K562 (cell line): ENCODE measurements around the gene CACNA1A. TPM values are rescaled to one million over a fixed set of nuclear protein-coding genes. Genes with fewer than 3 reads are reported as not detected.
A peak's percentile ranks its signal among the peaks of the same experiment; 100 is the strongest.

Experiments
- ATAC-seq: fragments of 200-7000 bp; cut with Tn5 transposase; 3 replicates; pipeline ENCODE4 v1.9.1; 2020; ENCODE audit warnings: moderate library complexity
- BruUV-seq: library from RNA; stranded (reverse); fragments of 400-500 nt; replicated peaks from 2 replicates; lab custom pipeline; 2021; lab: Mats Ljungman, UMichigan
- CTCF ChIA-PET: fragments of 300-600 bp; formaldehyde crosslinking; extraction: SDS; loops from one replicate; lab custom pipeline; 2021; ENCODE audit warnings: low intra/inter-chr PET ratio; lab: Yijun Ruan, JAX
- POLR2A ChIA-PET: fragments of 300-600, 350-650 bp; sonication (Branson Sonifier 250); formaldehyde crosslinking; extraction: SDS; loops from one replicate; lab custom pipeline; 2021; ENCODE audit warnings: antibody characterized with exemption, inconsistent platforms; lab: Yijun Ruan, JAX
- DNase-seq, 4 experiments: peaks; one replicate each; pipeline versions ENCODE4 v3.0.0 to v3.0.0-alpha.2; 2011 to 2018; ENCODE audit warnings: low spot score in 3 of 4, mixed read lengths in 3 of 4; ENCODE audit errors: extremely low read depth in 1 of 4
- FAIRE-seq: peaks from 2 replicates; lab custom pipeline; 2011; peaks lifted over from hg19 to GRCh38; lab: Jason Lieb, UNC
- H2AFZ ChIP-seq: 2 replicates; pipeline ENCODE4 v1.6.0; 2011; ENCODE audit warnings: low read depth, low read length, control low read depth, inconsistent platforms
- H3K27ac ChIP-seq: fragments of 200-600 bp; 3 replicates; pipeline ENCODE4 v1.8.0; 2011; ENCODE audit warnings: low read depth, mild to moderate bottlenecking, control low read depth, inconsistent platforms, low read length, moderate library complexity, mixed read lengths; ENCODE audit errors: extremely low read depth
- H3K27me3 ChIP-seq, 2 experiments: fragments of 300-600 bp in 1 of 2; 2 replicates in 1 of 2; 3 replicates in 1 of 2; pipeline versions ENCODE4 v1.6.0 to v1.8.0; 2011; ENCODE audit warnings: inconsistent platforms in 2 of 2, low read length in 2 of 2, mild to moderate bottlenecking in 1 of 2, mixed read lengths in 1 of 2, moderate library complexity in 1 of 2; ENCODE audit not compliant: control insufficient read depth in 2 of 2, insufficient read depth in 2 of 2
- H3K36me3 ChIP-seq: fragments of 300-600 bp; 3 replicates; pipeline ENCODE4 v1.8.0; 2011; ENCODE audit warnings: mild to moderate bottlenecking, low read length, inconsistent platforms; ENCODE audit not compliant: control insufficient read depth, insufficient read depth
- H3K4me1 ChIP-seq, 2 experiments: fragments of 200-600 bp in 1 of 2; replicated peaks in 1 of 2; 2 replicates in 1 of 2; 3 replicates in 1 of 2; pipeline versions ENCODE4 v1.5.1 to v1.8.0; 2011; ENCODE audit warnings: inconsistent platforms in 2 of 2, low read length in 2 of 2, mild to moderate bottlenecking in 1 of 2, mixed read lengths in 1 of 2, moderate library complexity in 1 of 2; ENCODE audit not compliant: control insufficient read depth in 2 of 2, insufficient read depth in 2 of 2
- H3K4me2 ChIP-seq: 2 replicates; pipeline ENCODE4 v1.6.1; 2011; ENCODE audit warnings: low read length, control low read depth, inconsistent platforms, mixed read lengths; ENCODE audit not compliant: insufficient read depth
- H3K4me3 ChIP-seq: fragments of 200-600 bp; sonication (generic), shearing (Covaris generic); 2 replicates; pipeline ENCODE4 v1.5.1; 2016; ENCODE audit warnings: control low read depth, inconsistent platforms
- H3K79me2 ChIP-seq: fragments of 200-600 bp; 3 replicates; pipeline ENCODE4 v1.8.0; 2011; ENCODE audit warnings: low read length, inconsistent platforms; ENCODE audit not compliant: control insufficient read depth, insufficient read depth
- H3K9ac ChIP-seq, 2 experiments: 2 replicates each; pipeline versions ENCODE4 v1.6.0 to v1.6.1; 2011; ENCODE audit warnings: low read depth in 2 of 2, low read length in 2 of 2, control low read depth in 1 of 2, inconsistent platforms in 1 of 2, mild to moderate bottlenecking in 1 of 2, mixed read lengths in 1 of 2; ENCODE audit not compliant: insufficient read depth in 1 of 2
- H3K9me1 ChIP-seq: one replicate; pipeline ENCODE4 v1.6.0; 2011; ENCODE audit warnings: inconsistent platforms, mild to moderate bottlenecking, low read length, moderate library complexity; ENCODE audit not compliant: control insufficient read depth, insufficient read depth
- H3K9me3 ChIP-seq: replicated peaks from 2 replicates; pipeline ENCODE4 v1.5.1; 2011; ENCODE audit warnings: low read depth, low read length, inconsistent platforms; ENCODE audit not compliant: control insufficient read depth, insufficient read depth
- H4K20me1 ChIP-seq: replicated peaks from 2 replicates; pipeline ENCODE4 v1.6.1; 2011; ENCODE audit warnings: low read length, inconsistent platforms, mixed read lengths; ENCODE audit not compliant: control insufficient read depth, insufficient read depth
- BDP1 ChIP-seq: IDR thresholded peaks from 3 replicates; pipeline ENCODE4 v1.6.1; 2011; ENCODE audit not compliant: insufficient read length, insufficient read depth
- CAMTA2 ChIP-seq: fragments of 250-450 bp; sonication (Bioruptor Pico); conservative IDR thresholded peaks from 2 replicates; pipeline ENCODE4 v1.5.1; 2022
- CREB1 ChIP-seq, 2 experiments: sonication (generic) in 1 of 2; formaldehyde crosslinking in 1 of 2; IDR thresholded peaks; 2 replicates each; pipeline versions ENCODE4 v1.6.1 to v1.8.0; 2012 to 2022; ENCODE audit warnings: inconsistent platforms in 1 of 2, mild to moderate bottlenecking in 1 of 2, missing genetic modification reagents in 1 of 2, moderate library complexity in 1 of 2
- NFATC3 ChIP-seq: fragments of 450-650 bp; IDR thresholded peaks from 2 replicates; pipeline ENCODE4 v1.6.1; 2017; ENCODE audit warnings: mild to moderate bottlenecking
- PHB2 ChIP-seq: fragments of 450-650 bp; IDR thresholded peaks from 2 replicates; pipeline ENCODE4 v1.6.1; 2017; ENCODE audit warnings: low read depth
- POLR2AphosphoS2 ChIP-seq: IDR thresholded peaks from 2 replicates; pipeline ENCODE4 v1.6.1; 2012; ENCODE audit warnings: low read length, improper control_type of control experiment
- RAD51 ChIP-seq: fragments of 450-650 bp; IDR thresholded peaks from 2 replicates; pipeline ENCODE4 v1.7.1; 2016; ENCODE audit warnings: low read depth, mild to moderate bottlenecking, borderline replicate concordance
- SOX6 ChIP-seq: fragments of 450-650 bp; IDR thresholded peaks from 2 replicates; pipeline ENCODE4 v1.6.1; 2014; ENCODE audit warnings: mild to moderate bottlenecking
- TOE1 ChIP-seq, 2 experiments: fragments of 450-650 bp in 1 of 2; sonication (generic) in 1 of 2; formaldehyde crosslinking in 1 of 2; IDR thresholded peaks; 2 replicates each; pipeline versions ENCODE4 v1.7.1 to v1.8.0; 2016 to 2022; ENCODE audit warnings: borderline replicate concordance in 2 of 2, mild to moderate bottlenecking in 2 of 2, antibody characterized with exemption in 1 of 2, inconsistent platforms in 1 of 2, low read depth in 1 of 2, missing genetic modification reagents in 1 of 2, moderate library complexity in 1 of 2
- U2AF1 ChIP-seq: fragments of 200-400 bp; formaldehyde crosslinking; optimal IDR thresholded peaks from 2 replicates; pipeline ENCODE3; 2017; ENCODE audit warnings: mild to moderate bottlenecking, low read depth, low read length, moderate library complexity
- XRCC5 ChIP-seq: fragments of 200-400 bp; formaldehyde crosslinking; IDR thresholded peaks from 2 replicates; pipeline ENCODE4 v1.6.1; 2017; ENCODE audit warnings: low read depth, mild to moderate bottlenecking, low read length
- ZNF124 ChIP-seq: sonication (generic); formaldehyde crosslinking; IDR thresholded peaks from 2 replicates; pipeline ENCODE4 v1.8.1; 2022; ENCODE audit warnings: missing genetic modification reagents
- ZNF23 ChIP-seq: fragments of 250-450 bp; sonication (Bioruptor Pico); IDR thresholded peaks from 2 replicates; pipeline ENCODE4 v1.4.0; 2020; ENCODE audit warnings: mild to moderate bottlenecking
- ZNF24 ChIP-seq: fragments of 450-650 bp; IDR thresholded peaks from 2 replicates; pipeline ENCODE4 v1.6.1; 2016
- ZNF311 ChIP-seq: fragments of 250-450 bp; sonication (Bioruptor Pico); IDR thresholded peaks from 2 replicates; pipeline ENCODE4 v1.4.0; 2020; ENCODE audit warnings: mild to moderate bottlenecking, moderate library complexity
- WGBS: fragments of 100-300 bp; shearing (Covaris generic); methylation state at CpG from one replicate; pipeline ENCODE4 v1.1.6; 2016; ENCODE audit warnings: low coverage, mixed read lengths; ENCODE audit not compliant: insufficient coverage; ENCODE audit errors: missing lambda C conversion rate; 5-methylcytosine and 5-hydroxymethylcytosine counted together
- in situ Hi-C: fragments of 300-500 bp; cut with MboI; formaldehyde crosslinking; loops from 4 replicates; pipeline ENCODE4 v1.15.0; 2018; ENCODE audit warnings: inconsistent platforms, mixed read lengths
- intact Hi-C: fragments of 100-400 bp; cut with micrococcal nuclease; formaldehyde crosslinking; loops from 2 replicates; pipeline ENCODE4 v1.14.2; 2022
- polyA plus RNA-seq, 8 experiments: library from polyadenylated mRNA; depleted of rRNA in 4 of 8; stranded (reverse) in 5 of 8; unstranded in 3 of 8; fragments of >200 nt; fragmentation: Nextera tagmentation in 2 of 8; fragmentation: Illumina TruSeq in 1 of 8; extraction: Ambion mirVana in 2 of 8; extraction: Trizol in 1 of 8; gene quantifications; 2 replicates each; pipeline versions ENCODE4 v1.2.1 to v1.2.3, GENCODE V29; 2011 to 2014; ENCODE audit warnings: inconsistent platforms in 1 of 8, missing spikeins in 1 of 8
- total RNA-seq, 7 experiments: library from RNA; depleted of rRNA in 6 of 7; stranded (reverse); fragments of >200 nt in 6 of 7; fragmentation: Illumina TruSeq in 2 of 7; extraction: Trizol in 2 of 7; gene quantifications; 2 replicates each; pipeline versions ENCODE4 v1.2.1 to v1.2.3, GENCODE V29; 2011 to 2021; ENCODE audit warnings: low replicate concordance in 1 of 7
- TF ChIP-seq, protein P1 (sequence below): IDR thresholded peaks from 2 replicates; pipeline ENCODE4 v1.6.1; 2011; ENCODE audit warnings: borderline replicate concordance, low read depth, mild to moderate bottlenecking, moderate library complexity, low read length; ENCODE audit not compliant: insufficient read depth, poor library complexity, severe bottlenecking
- TF ChIP-seq, protein P2 (sequence below): sonication (generic); formaldehyde crosslinking; IDR thresholded peaks from 2 replicates; pipeline ENCODE4 v1.5.0; 2020; ENCODE audit warnings: missing genetic modification reagents
- TF ChIP-seq, protein P3 (sequence below): fragments of 250-450 bp; sonication (Bioruptor Pico); IDR thresholded peaks from 2 replicates; pipeline ENCODE4 v1.4.0; 2020; ENCODE audit warnings: mild to moderate bottlenecking, moderate library complexity

Gene CACNA1A
- total and polyA plus RNA-seq, 9 of the 15 experiments (the other 6 are each of a cell fraction or from before 2014, with no cell fraction given), result 0.03 to 0.20 (median 0.09) TPM; not detected in 1

DNA sequence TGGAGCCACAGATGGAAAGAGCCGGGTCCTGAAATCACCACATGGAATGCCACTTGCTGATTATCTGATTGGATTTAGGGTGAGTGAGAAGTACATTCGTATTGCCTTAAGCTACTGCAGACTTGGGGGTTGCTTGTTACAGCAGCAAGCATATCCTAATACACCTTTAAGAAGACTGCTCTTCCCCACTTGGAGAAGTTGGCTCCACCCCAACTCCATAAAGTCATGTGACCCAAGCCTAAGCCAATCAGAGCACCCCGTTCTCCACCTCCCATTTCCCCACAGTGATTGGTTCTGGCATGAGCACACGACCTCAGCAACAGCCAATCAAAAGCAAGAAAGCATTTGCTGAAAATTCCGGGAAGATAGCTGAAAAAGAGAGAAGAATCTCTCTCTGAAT lies 23.1 kb downstream of the CACNA1A start:
- CTCF ChIA-PET, result no interaction called here
- Histone ChIP-seq H3K27ac (no peak overlapping the region), H2AFZ (no peak overlapping the region), H4K20me1 (no peaks in the 10 kb centered on the region), H3K4me1 (no peaks in the 10 kb centered on the region), H3K9me3 (no peaks in the 10 kb centered on the region), H3K36me3 (no peaks in the 10 kb centered on the region), H3K9ac (no peak overlapping the region), H3K4me2 (no peak overlapping the region), H3K9me1 (no peaks in the 10 kb centered on the region), H3K27me3 (no peaks in the 10 kb centered on the region), H3K79me2 (no peaks in the 10 kb centered on the region), H3K4me3 (no peak overlapping the region)
- no TSS peak for BruUV-seq
- FAIRE-seq (no peak), DNase-seq (peak; percentile 12 to 45 (median 28)), ATAC-seq (peak; percentile 43; the same call in 1 of the 3 replicates)
- 0% methylated on average over 5 of the region's 5 CpGs for WGBS
- POLR2A ChIA-PET, result interaction anchor here (0.7 kb wide), 1 partner anchor 22 kb away, joined by 3 read pairs; no protein-coding TSS in a partner anchor
- in situ Hi-C loops (no loop called here), intact Hi-C loops (no loop called here)
- TF ChIP-seq PHB2 (no peak), ZNF311 (no peak), ZNF23 (no peak), XRCC5 (no peak), TOE1 (IDR thresholded peaks at IDR 0.05; ENCODE audit: borderline replicate concordance) (peak; percentile 74; the same call in 1 of the 2 replicates), TOE1 (CRISPR knock-in tag; IDR thresholded peaks at IDR 0.05; ENCODE audit: borderline replicate concordance, low read depth) (no peak), SOX6 (no peak), ZNF24 (no peak), NFATC3 (no peak), ZNF124 (no peak), BDP1 (no peak), RAD51 (peak; percentile 70), U2AF1 (no peak), CAMTA2 (no peak), POLR2AphosphoS2 (no peak), CREB1 (IDR thresholded peaks at IDR 0.05) (no peak), CREB1 (CRISPR knock-in tag; IDR thresholded peaks at IDR 0.05) (no peak)
- TF ChIP-seq, protein P1, sequence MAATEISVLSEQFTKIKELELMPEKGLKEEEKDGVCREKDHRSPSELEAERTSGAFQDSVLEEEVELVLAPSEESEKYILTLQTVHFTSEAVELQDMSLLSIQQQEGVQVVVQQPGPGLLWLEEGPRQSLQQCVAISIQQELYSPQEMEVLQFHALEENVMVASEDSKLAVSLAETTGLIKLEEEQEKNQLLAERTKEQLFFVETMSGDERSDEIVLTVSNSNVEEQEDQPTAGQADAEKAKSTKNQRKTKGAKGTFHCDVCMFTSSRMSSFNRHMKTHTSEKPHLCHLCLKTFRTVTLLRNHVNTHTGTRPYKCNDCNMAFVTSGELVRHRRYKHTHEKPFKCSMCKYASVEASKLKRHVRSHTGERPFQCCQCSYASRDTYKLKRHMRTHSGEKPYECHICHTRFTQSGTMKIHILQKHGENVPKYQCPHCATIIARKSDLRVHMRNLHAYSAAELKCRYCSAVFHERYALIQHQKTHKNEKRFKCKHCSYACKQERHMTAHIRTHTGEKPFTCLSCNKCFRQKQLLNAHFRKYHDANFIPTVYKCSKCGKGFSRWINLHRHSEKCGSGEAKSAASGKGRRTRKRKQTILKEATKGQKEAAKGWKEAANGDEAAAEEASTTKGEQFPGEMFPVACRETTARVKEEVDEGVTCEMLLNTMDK, result no peak
- TF ChIP-seq, protein P2, sequence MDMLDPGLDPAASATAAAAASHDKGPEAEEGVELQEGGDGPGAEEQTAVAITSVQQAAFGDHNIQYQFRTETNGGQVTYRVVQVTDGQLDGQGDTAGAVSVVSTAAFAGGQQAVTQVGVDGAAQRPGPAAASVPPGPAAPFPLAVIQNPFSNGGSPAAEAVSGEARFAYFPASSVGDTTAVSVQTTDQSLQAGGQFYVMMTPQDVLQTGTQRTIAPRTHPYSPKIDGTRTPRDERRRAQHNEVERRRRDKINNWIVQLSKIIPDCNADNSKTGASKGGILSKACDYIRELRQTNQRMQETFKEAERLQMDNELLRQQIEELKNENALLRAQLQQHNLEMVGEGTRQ (CRISPR knock-in tag), result peak; percentile 40
- TF ChIP-seq, protein P3, sequence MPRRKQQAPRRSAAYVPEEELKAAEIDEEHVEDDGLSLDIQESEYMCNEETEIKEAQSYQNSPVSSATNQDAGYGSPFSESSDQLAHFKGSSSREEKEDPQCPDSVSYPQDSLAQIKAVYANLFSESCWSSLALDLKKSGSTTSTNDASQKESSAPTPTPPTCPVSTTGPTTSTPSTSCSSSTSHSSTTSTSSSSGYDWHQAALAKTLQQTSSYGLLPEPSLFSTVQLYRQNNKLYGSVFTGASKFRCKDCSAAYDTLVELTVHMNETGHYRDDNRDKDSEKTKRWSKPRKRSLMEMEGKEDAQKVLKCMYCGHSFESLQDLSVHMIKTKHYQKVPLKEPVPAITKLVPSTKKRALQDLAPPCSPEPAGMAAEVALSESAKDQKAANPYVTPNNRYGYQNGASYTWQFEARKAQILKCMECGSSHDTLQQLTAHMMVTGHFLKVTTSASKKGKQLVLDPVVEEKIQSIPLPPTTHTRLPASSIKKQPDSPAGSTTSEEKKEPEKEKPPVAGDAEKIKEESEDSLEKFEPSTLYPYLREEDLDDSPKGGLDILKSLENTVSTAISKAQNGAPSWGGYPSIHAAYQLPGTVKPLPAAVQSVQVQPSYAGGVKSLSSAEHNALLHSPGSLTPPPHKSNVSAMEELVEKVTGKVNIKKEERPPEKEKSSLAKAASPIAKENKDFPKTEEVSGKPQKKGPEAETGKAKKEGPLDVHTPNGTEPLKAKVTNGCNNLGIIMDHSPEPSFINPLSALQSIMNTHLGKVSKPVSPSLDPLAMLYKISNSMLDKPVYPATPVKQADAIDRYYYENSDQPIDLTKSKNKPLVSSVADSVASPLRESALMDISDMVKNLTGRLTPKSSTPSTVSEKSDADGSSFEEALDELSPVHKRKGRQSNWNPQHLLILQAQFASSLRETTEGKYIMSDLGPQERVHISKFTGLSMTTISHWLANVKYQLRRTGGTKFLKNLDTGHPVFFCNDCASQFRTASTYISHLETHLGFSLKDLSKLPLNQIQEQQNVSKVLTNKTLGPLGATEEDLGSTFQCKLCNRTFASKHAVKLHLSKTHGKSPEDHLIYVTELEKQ (CRISPR knock-in tag), result no peak
